ENCODE results near the gene AGBL4.

DNA sequence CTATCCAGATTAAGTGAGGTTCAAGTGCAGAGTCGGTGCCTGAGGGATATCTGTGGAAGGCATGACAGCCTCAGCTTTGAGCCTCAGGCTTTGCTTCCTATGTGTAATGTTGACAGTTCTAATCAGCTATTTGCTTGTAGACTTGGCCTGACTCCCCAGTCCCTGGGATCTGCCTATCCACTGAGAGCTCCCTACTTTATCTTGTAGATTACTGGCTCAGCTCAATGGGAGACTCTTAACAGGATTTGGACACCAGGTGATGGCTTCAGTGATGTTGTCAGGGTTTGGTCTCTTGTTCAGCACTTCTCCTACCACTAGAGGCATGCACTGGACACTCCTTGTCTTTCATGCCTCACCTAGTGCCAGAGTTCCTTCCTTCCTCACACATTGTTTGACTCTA is 1120.5 kb downstream of the AGBL4 start:
- TF ChIP-seq POLR2AphosphoS5 (IDR thresholded peaks at IDR 0.05; ENCODE audit: borderline replicate concordance, low read depth, low read length) (no peak), FOXP2 (optimal IDR thresholded peaks at IDR 0.05; ENCODE audit: control extremely low read depth, extremely low read length, insufficient read depth) (no peak), EZH2 (IDR thresholded peaks at IDR 0.05) (no peak)

Data from SK-N-MC (cell line).